Esophagus (tissue), 2 donors: ENCODE data around the gene LRIG1. TPM values are rescaled to one million over a fixed set of nuclear protein-coding genes. Genes with fewer than 3 reads are reported as not detected.
"Not testable (repeated sequence)": the region's sequence is repeated elsewhere in the genome, so short reads cannot be mapped to it uniquely, and the experiment has no call there.

ENCODE experiments used
- H3K27ac ChIP-seq, 2 donors: one replicate each; pipeline ENCODE4 v1.5.1; 2013; ENCODE audit warnings: low read depth in 2 of 2, mild to moderate bottlenecking in 2 of 2, inconsistent platforms in 1 of 2, low read length in 1 of 2, moderate library complexity in 1 of 2
- H3K27me3 ChIP-seq, 2 donors: one replicate each; pipeline ENCODE4 v1.6.1; 2013; ENCODE audit warnings: low read length in 2 of 2, control low read depth in 1 of 2, mild to moderate bottlenecking in 1 of 2; ENCODE audit not compliant: insufficient read depth in 2 of 2, control insufficient read depth in 1 of 2
- H3K36me3 ChIP-seq, 2 donors: one replicate each; pipeline ENCODE4 v1.6.1; 2013; ENCODE audit warnings: low read length in 1 of 2; ENCODE audit not compliant: control insufficient read depth in 2 of 2, insufficient read depth in 2 of 2
- H3K4me1 ChIP-seq, 2 donors: one replicate each; pipeline ENCODE4 v1.6.1; 2013; ENCODE audit warnings: low read length in 1 of 2; ENCODE audit not compliant: control insufficient read depth in 2 of 2, insufficient read depth in 2 of 2
- H3K4me3 ChIP-seq, 2 donors: one replicate each; pipeline ENCODE4 v1.5.1; 2013; ENCODE audit warnings: low read length in 2 of 2, mild to moderate bottlenecking in 2 of 2, low read depth in 1 of 2, moderate library complexity in 1 of 2
- H3K9me3 ChIP-seq, 2 donors: one replicate each; pipeline ENCODE4 v1.6.1; 2013; ENCODE audit warnings: mild to moderate bottlenecking in 2 of 2, low read depth in 1 of 2, low read length in 1 of 2, moderate library complexity in 1 of 2; ENCODE audit not compliant: control insufficient read depth in 2 of 2, insufficient read depth in 1 of 2
- WGBS, 2 donors: extraction: QIAGEN DNeasy Blood & Tissue Kit; methylation state at CpG; one replicate each; pipeline ENCODE4 v1.1.7; 2013; 5-methylcytosine and 5-hydroxymethylcytosine counted together
- polyA plus RNA-seq, 2 donors: library from polyadenylated mRNA; stranded (reverse); fragments of 200-250 nt; gene quantifications; one replicate each; pipeline ENCODE4 v1.2.3, GENCODE V29; 2013
- donor health status: healthy with polysubstance abuse.
- donor health status: Bipolar disorder and iron deficiency.

Gene LRIG1
- polyA plus RNA-seq, 2 donors: 6.2 to 11.0 TPM

DNA sequence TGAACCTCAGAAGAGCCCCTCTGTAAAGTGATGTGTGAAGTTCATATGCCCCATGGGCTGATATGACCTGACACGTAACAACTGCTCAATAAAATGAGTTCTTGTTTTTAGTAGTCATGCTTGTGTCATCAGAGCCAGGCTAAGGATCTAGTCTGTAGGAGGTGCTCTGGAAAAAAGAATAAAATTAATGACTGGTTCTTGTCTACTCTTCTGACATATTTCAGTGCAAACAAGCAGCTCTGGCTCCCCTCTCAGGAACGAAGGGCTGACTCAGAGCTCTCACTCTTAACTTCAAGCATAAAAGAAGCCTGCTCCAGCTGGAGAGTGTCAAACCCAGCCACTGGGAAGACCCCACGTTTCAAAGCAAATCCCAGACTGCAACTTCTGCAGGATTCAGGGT lies 77.0 kb downstream of the LRIG1 start:
- no peak overlapping the region for H3K4me3 ChIP-seq
- no peak overlapping the region for H3K27ac ChIP-seq
- no peaks in the 10 kb centered on the region for H3K36me3 ChIP-seq
- H3K9me3 ChIP-seq: peaks cover 0 to 6% of the 10 kb centered on the region in 2 donors
- 25 to 29% methylated on average over 3 of the region's 3 CpGs for WGBS, 2 donors
- no peaks in the 10 kb centered on the region for H3K27me3 ChIP-seq
- H3K4me1 ChIP-seq: peaks cover 0 to 5% of the 10 kb centered on the region in 2 donors

DNA sequence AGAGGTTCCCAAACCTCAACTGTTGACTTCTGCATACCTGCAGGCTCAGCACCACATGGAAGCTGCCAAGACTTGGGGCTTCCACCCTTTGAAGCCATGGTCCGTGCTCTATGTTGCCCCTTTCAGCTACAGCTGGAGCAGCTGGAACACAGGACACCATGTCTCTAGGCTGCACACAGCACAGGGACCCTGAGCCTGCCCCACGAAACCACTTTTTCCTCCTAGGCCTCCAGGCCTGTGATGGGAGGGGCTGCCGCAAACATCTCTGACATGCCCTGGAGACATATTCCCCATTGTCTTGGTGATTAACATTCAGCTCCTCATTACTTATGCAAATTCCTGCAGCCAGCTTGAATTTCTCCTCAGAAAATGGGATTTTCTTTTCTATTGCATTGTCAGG lies 78.9 kb downstream of the LRIG1 start:
- H3K4me1 ChIP-seq, H3K27me3 ChIP-seq, H3K27ac ChIP-seq, H3K36me3 ChIP-seq, H3K4me3 ChIP-seq, H3K9me3 ChIP-seq: not testable (repeated sequence)
- 97% methylated on average over 3 of the region's 3 CpGs for WGBS, 2 donors

DNA sequence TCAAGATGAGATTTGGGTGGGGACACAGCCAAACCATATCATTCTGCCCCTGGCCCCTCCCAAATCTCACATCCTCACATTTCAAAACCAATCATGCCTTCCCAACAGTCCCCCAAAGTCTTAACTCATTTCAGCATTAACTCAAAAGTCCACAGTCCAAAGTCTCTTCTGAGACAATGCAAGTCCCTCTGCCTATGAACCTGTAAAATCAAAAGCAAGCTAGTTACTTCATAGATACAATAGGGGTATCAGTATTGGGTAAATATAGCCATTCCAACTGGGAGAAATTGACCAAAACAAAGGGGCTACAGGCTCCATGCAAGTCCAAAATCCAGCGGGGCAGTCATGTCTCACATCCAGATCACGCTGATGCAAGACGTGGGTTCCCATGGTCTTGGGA lies 79.7 kb downstream of the LRIG1 start:
- not testable (repeated sequence) for H3K4me1 ChIP-seq

DNA sequence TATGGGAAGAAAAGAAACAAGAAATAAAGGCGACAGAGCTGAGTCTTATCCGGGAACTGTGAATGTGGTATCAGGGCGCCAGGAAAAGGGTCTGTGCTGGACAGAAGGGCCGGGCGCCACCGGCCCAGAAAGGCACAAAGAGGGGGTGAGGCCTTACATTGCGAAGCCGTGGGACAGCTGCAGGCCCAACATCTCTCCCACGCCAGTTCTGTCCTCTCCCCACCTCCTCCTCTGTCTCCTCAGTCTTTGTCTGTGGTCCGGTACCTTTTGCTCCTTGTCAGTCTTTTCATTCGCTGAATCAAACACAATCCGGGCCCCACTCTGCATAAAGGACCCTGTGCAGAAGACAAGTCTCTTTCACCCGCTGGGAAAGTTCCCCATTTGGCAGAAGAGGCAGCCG lies 81.8 kb downstream of the LRIG1 start:
- 87 to 93% methylated on average over 14 of the region's 14 CpGs for WGBS, 2 donors
- peaks cover 0 to 5% of the 10 kb centered on the region in 2 donors for H3K4me1 ChIP-seq
- H3K27ac ChIP-seq: peak overlapping the region; percentile 50 to 62
- peaks cover 3% of the 10 kb centered on the region in 2 donors for H3K36me3 ChIP-seq
- H3K4me3 ChIP-seq: no peak overlapping the region
- H3K27me3 ChIP-seq: no peaks in the 10 kb centered on the region
- peaks cover 0 to 6% of the 10 kb centered on the region in 2 donors for H3K9me3 ChIP-seq

More for the DNA sequence above, 79.7 kb downstream of the LRIG1 start:
- H3K4me3 ChIP-seq, H3K9me3 ChIP-seq, H3K36me3 ChIP-seq, H3K27me3 ChIP-seq, H3K27ac ChIP-seq: not testable (repeated sequence)
- WGBS, 2 donors: 93 to 96% methylated on average over 3 of the region's 3 CpGs

DNA sequence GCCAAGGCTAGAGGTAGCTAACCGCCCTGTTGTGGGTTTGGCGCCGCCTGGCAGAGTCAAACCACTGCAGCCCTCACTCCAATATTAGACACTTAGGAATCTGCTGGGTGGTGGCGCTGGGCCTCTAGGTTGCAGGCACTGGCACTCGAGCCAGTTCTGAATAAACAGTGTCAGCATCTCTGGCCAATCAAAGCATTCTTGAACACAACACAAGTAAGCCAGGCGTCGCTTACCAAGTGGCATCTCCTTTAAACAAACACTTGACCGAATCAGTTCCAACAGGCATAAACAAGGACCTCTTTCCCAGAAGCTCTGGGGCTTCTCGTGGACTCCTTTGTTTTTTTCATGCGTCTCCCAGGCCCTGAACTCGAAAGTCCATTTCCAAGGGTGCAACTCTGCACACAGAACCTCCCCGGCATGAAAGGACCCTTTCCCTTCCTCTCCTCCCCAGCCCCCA lies 82.3 kb downstream of the LRIG1 start:
- H3K27ac ChIP-seq: peak overlapping the region; percentile 49 to 50
- 66 to 69% methylated on average over 12 of the region's 12 CpGs for WGBS, 2 donors
- H3K9me3 ChIP-seq: peaks cover 0 to 6% of the 10 kb centered on the region in 2 donors
- H3K36me3 ChIP-seq: peaks cover 3% of the 10 kb centered on the region in 2 donors
- H3K27me3 ChIP-seq: no peaks in the 10 kb centered on the region
- peaks cover 2 to 4% of the 10 kb centered on the region in 2 donors for H3K4me1 ChIP-seq
- H3K4me3 ChIP-seq: no peak overlapping the region

DNA sequence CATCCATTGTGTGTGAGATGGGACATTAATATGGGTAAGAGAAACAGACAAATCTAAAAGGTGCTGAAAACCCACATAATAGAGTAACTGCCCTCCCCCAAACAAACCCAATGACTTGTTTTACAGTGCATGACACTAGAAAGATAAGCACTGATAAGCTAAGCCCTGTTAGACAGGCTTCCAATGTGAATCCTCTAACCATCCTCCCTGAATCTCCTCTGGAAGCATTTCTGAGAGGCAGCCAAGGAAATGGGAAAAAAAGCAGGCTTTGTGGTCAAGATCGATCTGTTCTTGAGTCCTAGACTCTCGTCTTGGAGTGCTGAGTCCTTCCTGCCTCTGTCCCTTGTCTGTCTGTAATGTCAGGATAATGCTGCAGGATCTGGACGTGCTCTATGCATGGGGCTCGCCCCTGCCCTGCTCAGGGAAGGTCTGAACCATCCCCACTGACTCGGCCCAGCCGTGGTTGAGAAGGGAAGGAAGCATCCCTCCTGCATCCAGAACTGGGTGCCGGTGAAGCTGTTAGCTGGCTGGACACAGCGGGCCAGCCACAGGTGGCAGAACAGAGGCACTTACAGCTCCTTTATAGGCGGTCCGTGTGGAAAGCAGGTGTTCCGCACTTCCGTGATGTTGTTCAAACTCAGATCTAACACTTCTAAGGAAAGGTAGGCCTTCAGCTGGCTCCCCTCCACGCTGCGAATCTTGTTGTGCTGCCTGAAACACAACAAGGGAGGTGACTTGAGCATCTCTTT lies 84.1 kb downstream of the LRIG1 start:
- H3K4me3 ChIP-seq: no peak overlapping the region
- peaks cover 0 to 4% of the 10 kb centered on the region in 2 donors for H3K9me3 ChIP-seq
- 59 to 87% methylated on average over 14 of the region's 14 CpGs for WGBS, 2 donors
- H3K27ac ChIP-seq: peak overlapping the region in 1 of 2 donors; percentile 48
- H3K27me3 ChIP-seq: no peaks in the 10 kb centered on the region
- H3K36me3 ChIP-seq: peaks cover 10 to 14% of the 10 kb centered on the region in 2 donors
- H3K4me1 ChIP-seq: peaks cover 3 to 7% of the 10 kb centered on the region in 2 donors

DNA sequence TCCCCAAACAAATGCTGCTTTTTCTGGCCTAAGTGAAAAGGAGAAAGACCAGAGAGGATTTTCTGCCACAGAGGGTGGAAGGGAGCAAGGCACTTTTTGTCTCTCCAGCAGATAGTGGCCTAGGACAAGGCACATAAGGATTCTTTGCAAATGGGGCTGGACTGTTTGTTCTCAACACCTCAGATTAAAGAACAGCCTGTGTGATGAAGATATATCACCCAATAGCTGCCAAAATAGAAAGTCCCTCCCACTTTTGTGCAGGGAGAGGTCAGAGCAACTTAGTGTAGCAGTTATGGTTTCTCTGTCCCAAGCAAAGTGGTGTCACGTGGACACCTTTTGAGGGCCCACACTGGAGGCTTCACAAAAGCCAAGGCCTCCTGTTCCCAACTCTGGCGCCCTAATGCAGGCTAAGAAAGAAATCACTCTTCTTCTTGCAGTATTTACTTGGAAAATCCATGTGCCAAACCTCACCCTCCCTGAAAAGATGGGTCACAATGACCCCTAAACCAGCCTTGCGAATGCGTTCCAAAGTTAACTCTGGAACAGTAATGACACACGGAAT lies 84.9 kb downstream of the LRIG1 start:
- Histone ChIP-seq H3K9me3 (no peaks in the 10 kb centered on the region), H3K4me3 (no peak overlapping the region), H3K27me3 (no peaks in the 10 kb centered on the region), H3K27ac (no peak overlapping the region), H3K4me1 (peaks cover 3 to 7% of the 10 kb centered on the region in 2 donors), H3K36me3 (peaks cover 10 to 17% of the 10 kb centered on the region in 2 donors)
- WGBS, 2 donors: 59 to 64% methylated on average over 5 of the region's 5 CpGs

DNA sequence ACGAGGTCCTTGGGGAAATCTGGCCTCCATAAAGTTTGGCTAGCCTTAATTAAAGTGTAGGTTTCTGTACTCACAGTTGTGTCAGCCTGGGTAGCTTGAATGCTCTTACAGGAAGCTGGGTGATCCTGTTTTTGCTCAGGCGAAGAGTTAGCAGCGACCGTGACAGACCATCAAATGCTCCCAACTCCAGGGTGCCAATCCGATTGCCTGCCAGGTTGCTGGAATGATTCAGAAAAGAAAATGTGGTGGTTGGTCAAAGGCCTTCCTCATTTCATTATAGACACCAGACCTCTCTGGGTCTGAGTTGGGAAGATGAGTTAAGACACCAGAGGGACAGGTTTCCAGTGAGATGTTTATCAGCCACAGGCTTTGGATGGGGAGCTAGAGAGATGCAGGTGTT lies 86.0 kb downstream of the LRIG1 start:
- Histone ChIP-seq H3K9me3 (no peaks in the 10 kb centered on the region), H3K27me3 (no peaks in the 10 kb centered on the region), H3K36me3 (peaks cover 14 to 22% of the 10 kb centered on the region in 2 donors), H3K27ac (no peak overlapping the region), H3K4me1 (peaks cover 3 to 7% of the 10 kb centered on the region in 2 donors), H3K4me3 (no peak overlapping the region)
- 82 to 85% methylated on average over 5 of the region's 5 CpGs for WGBS, 2 donors

DNA sequence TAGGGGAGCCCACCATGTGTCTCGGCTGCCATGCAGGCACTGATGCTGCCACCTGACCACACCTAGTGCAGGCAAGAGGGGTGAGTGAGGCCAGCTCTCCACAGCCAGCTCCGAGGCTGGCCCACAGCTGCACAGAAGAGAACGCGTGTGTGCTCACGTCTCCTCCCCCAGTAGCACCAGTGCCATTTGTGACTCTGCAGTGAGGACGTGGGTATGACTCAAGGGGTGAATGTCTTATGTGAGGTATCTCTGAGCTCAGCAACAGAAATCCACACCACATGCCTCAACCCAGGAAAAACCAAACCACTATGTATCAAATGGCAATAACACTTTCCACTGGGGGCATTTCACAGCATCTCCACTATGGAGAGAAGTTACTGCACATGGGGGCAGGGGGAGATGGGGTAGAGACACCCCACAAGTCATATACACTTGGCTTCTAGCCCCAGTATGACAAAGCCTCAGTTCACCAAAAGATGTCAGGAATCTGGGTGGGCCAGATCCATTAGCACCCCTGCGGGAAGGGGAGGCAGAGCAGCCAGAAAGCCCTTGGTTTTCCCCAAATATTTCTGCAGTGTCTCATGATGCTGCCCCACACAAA lies 87.6 kb downstream of the LRIG1 start:
- H3K27me3 ChIP-seq: no peaks in the 10 kb centered on the region
- H3K27ac ChIP-seq: peak overlapping the region in 1 of 2 donors; percentile 15
- H3K4me1 ChIP-seq: peaks cover 3 to 7% of the 10 kb centered on the region in 2 donors
- H3K9me3 ChIP-seq: no peaks in the 10 kb centered on the region
- WGBS, 2 donors: 84 to 87% methylated on average over 7 of the region's 7 CpGs
- H3K4me3 ChIP-seq: no peak overlapping the region
- H3K36me3 ChIP-seq: peaks cover 19 to 31% of the 10 kb centered on the region in 2 donors
